Lung (tissue), 12 donors: ENCODE data around the gene PELI2. TPM values are rescaled to one million over a fixed set of nuclear protein-coding genes. Genes with fewer than 3 reads are reported as not detected.

Source experiments
- ATAC-seq: fragments of 200-7000 bp; cut with Tn5 transposase; one replicate; pipeline ENCODE4 v1.9.1; 2020; ENCODE audit warnings: moderate number of reproducible peaks; ENCODE audit not compliant: insufficient read depth, low FRiP score
- DNase-seq, 3 donors: peaks; one replicate each; pipeline ENCODE4 v3.0.0-alpha.2; 2013 to 2017
- H3K27ac ChIP-seq, 2 donors: one replicate each; pipeline ENCODE4 v1.5.1; 2013; ENCODE audit warnings: mild to moderate bottlenecking in 2 of 2, moderate library complexity in 2 of 2, control low read depth in 1 of 2, inconsistent platforms in 1 of 2, low read depth in 1 of 2, low read length in 1 of 2
- H3K27me3 ChIP-seq, 3 donors: one replicate each; pipeline ENCODE4 v1.5.1; 2013; ENCODE audit warnings: low read length in 2 of 3; ENCODE audit not compliant: control insufficient read depth in 3 of 3, insufficient read depth in 3 of 3
- H3K36me3 ChIP-seq, 4 donors: one replicate each; pipeline ENCODE4 v1.5.1; 2013; ENCODE audit warnings: low read length in 4 of 4, mild to moderate bottlenecking in 1 of 4, moderate library complexity in 1 of 4; ENCODE audit not compliant: control insufficient read depth in 4 of 4, insufficient read depth in 4 of 4
- H3K4me1 ChIP-seq, 5 donors: one replicate each; pipeline ENCODE4 v1.5.1; 2013; ENCODE audit warnings: low read length in 5 of 5, mild to moderate bottlenecking in 2 of 5, moderate library complexity in 1 of 5; ENCODE audit not compliant: control insufficient read depth in 5 of 5, insufficient read depth in 5 of 5
- H3K4me3 ChIP-seq: one replicate; pipeline ENCODE4 v1.5.1; 2013; ENCODE audit warnings: mild to moderate bottlenecking, control low read depth, moderate library complexity
- H3K9ac ChIP-seq, 2 donors: one replicate each; pipeline ENCODE4 v1.5.1; 2013; ENCODE audit warnings: low read length in 2 of 2, control low read depth in 1 of 2; ENCODE audit not compliant: insufficient read depth in 1 of 2
- H3K9me3 ChIP-seq, 4 donors: one replicate each; pipeline ENCODE4 v1.5.1; 2013; ENCODE audit warnings: low read length in 3 of 4, mild to moderate bottlenecking in 1 of 4, moderate library complexity in 1 of 4; ENCODE audit not compliant: control insufficient read depth in 4 of 4, insufficient read depth in 3 of 4
- CTCF ChIP-seq: IDR thresholded peaks from 2 replicates; pipeline ENCODE4 v1.5.1; 2012; ENCODE audit warnings: mild to moderate bottlenecking; ENCODE audit errors: control extremely low read depth, extremely low read depth
- WGBS, 2 donors: extraction: QIAGEN DNeasy Blood & Tissue Kit; methylation state at CpG; one replicate each; pipeline ENCODE4 v1.1.7; 2013; 5-methylcytosine and 5-hydroxymethylcytosine counted together
- polyA plus RNA-seq, 2 donors: library from polyadenylated mRNA; stranded (reverse); fragments of 200-250 nt; gene quantifications; one replicate each; pipeline ENCODE4 v1.2.1, GENCODE V29; 2013
- total RNA-seq, 2 donors: library from RNA; depleted of rRNA in 1 of 2; stranded (reverse); fragments of >200 nt in 1 of 2; gene quantifications; one replicate each; pipeline ENCODE4 v1.2.1, GENCODE V29; 2014 to 2021
- donor health status: control.
- donor health status: control.
- donor health status: Bipolar disorder and iron deficiency.
- donor health status: healthy.
- donor health status: DM: yes; HTN: yes; CAD: no.

Gene PELI2
- total and polyA plus RNA-seq, 4 donors: 3.8 to 21.1 (median 8.5) TPM

- Histone ChIP-seq H3K36me3 (no peaks in the 10 kb centered on the region), H3K9me3 (no peaks in the 10 kb centered on the region), H3K9ac (no peak overlapping the region), H3K27ac (no peak overlapping the region), H3K27me3 (no peaks in the 10 kb centered on the region), H3K4me3 (no peak overlapping the region), H3K4me1 (peaks cover 0 to 2% (median 0%) of the 10 kb centered on the region in 5 donors)
- no peak for TF ChIP-seq CTCF
- 41 to 53% methylated on average over 5 of the region's 5 CpGs for WGBS, 2 donors
- no peak for ATAC-seq
- peak in 2 of 3 donors; percentile 49 to 62 for DNase-seq
These were observed 126.1 kb downstream of the PELI2 start for GRCh38 chr14:56244138-56244789.

GRCh38 chr14:56247495-56248200, 129.4 kb downstream of the PELI2 start:
- H3K4me3 ChIP-seq: no peak overlapping the region
- DNase-seq (no peak), ATAC-seq (no peak)
- peaks cover 0 to 2% (median 0%) of the 10 kb centered on the region in 5 donors for H3K4me1 ChIP-seq
- H3K9ac ChIP-seq: no peak overlapping the region
- peaks cover 0 to 1% (median 0%) of the 10 kb centered on the region in 4 donors for H3K36me3 ChIP-seq
- WGBS, 2 donors: 71 to 72% methylated on average over 5 of the region's 5 CpGs
- H3K27me3 ChIP-seq: no peaks in the 10 kb centered on the region
- no peak overlapping the region for H3K27ac ChIP-seq
- no peak for TF ChIP-seq CTCF
- H3K9me3 ChIP-seq: no peaks in the 10 kb centered on the region

GRCh38 chr14:56248442-56248841, 130.2 kb downstream of the PELI2 start:
- Histone ChIP-seq H3K36me3 (peaks cover 0 to 1% (median 0%) of the 10 kb centered on the region in 4 donors), H3K27me3 (no peaks in the 10 kb centered on the region), H3K27ac (no peak overlapping the region), H3K4me1 (no peaks in the 10 kb centered on the region), H3K9me3 (no peaks in the 10 kb centered on the region), H3K4me3 (no peak overlapping the region), H3K9ac (no peak overlapping the region)
- no peak for ATAC-seq
- TF ChIP-seq CTCF: no peak
- no peak for DNase-seq
- WGBS, 2 donors: 91 to 92% methylated on average over 5 of the region's 5 CpGs
